Body of pancreas (tissue), 4 donors: ENCODE data around the gene ARHGAP20. TPM values are rescaled to one million over a fixed set of nuclear protein-coding genes. Genes with fewer than 3 reads are reported as not detected.

Experiments
- ATAC-seq: fragments of 150-250 bp; one replicate; pipeline ENCODE4 v1.9.1; 2016
- DNase-seq, 4 donors: peaks; one replicate each; pipeline ENCODE4 v3.0.0-alpha.2; 2019
- H3K27ac ChIP-seq, 4 donors: fragments of 200-600 bp; sonication (generic); 1 replicate in 3 of 4; 2 replicates in 1 of 4; pipeline versions ENCODE4 v1.5.1 to v1.6.1; 2016 to 2019; ENCODE audit warnings: mild to moderate bottlenecking in 1 of 4, mixed read lengths in 1 of 4, moderate library complexity in 1 of 4
- H3K27me3 ChIP-seq, 2 donors: fragments of 200-600 bp; sonication (generic); one replicate each; pipeline ENCODE4 v1.6.0; 2016; ENCODE audit warnings: mild to moderate bottlenecking in 1 of 2
- H3K36me3 ChIP-seq, 2 donors: fragments of 200-600 bp; sonication (generic); replicated peaks in 1 of 2; 2 replicates each; pipeline ENCODE4 v1.5.1; 2016; ENCODE audit warnings: low read depth in 2 of 2; ENCODE audit not compliant: insufficient read depth in 1 of 2
- H3K4me1 ChIP-seq: fragments of 200-600 bp; sonication (generic); one replicate; pipeline ENCODE4 v1.6.0; 2016
- H3K4me3 ChIP-seq, 2 donors: fragments of 200-600 bp; sonication (generic); 1 replicate in 1 of 2; 2 replicates in 1 of 2; pipeline ENCODE4 v1.5.1; 2016 to 2019
- H3K9me3 ChIP-seq, 3 donors: fragments of 200-600 bp; sonication (generic); 1 replicate in 2 of 3; 2 replicates in 1 of 3; pipeline ENCODE4 v1.5.1; 2016
- POLR2A ChIP-seq, 3 donors: fragments of 450-650 bp; IDR thresholded peaks; one replicate each; pipeline ENCODE4 v1.6.1; 2016; ENCODE audit warnings: antibody characterized with exemption in 3 of 3, mild to moderate bottlenecking in 2 of 3
- WGBS, 2 donors: methylation state at CpG; one replicate each; pipeline ENCODE4 v1.1.5; 2017; 5-methylcytosine and 5-hydroxymethylcytosine counted together
- intact Hi-C: fragments of 100-400 bp; cut with DNase I; formaldehyde crosslinking; loops from one replicate; pipeline ENCODE4 v1.15.1; 2023
- total RNA-seq, 2 donors: library from RNA; depleted of rRNA; stranded (reverse); fragments of >200 nt; gene quantifications; one replicate each; pipeline ENCODE4 v1.1.0, GENCODE V29; 2016
- TF ChIP-seq, protein P1 (sequence below), 7 experiments: fragments of 450-650 bp in 4 of 7; fragments of 200-600 bp in 3 of 7; sonication (generic) in 3 of 7; IDR thresholded peaks; one replicate each; pipeline ENCODE4 v1.5.1; 2016 to 2019; ENCODE audit warnings: antibody characterized with exemption in 7 of 7

Gene ARHGAP20
- total RNA-seq, 2 donors from 2014 or later, result 0.52 to 1.3 TPM

DNA sequence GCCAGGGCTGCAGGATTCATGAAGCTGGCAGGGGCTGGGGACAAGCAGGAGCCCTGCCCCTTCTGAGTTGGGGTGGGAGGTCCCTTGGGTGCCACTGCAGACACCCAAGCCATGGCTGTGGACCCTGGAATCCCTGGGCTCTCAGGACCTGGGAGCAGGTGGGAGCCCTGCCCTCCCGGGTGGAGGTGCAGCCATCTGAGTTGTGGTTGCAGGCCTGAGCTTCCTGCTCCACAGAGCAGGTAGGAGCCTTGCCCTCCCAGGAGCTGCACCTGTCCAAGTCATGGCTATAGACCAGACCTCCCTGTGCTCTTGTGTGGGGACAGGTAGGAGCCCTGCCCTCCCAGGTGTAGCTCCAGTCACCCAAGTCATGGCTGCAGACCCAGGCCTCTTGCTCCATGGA is 113.5 kb downstream of the ARHGAP20 start:
- Histone ChIP-seq H3K36me3 (no peaks in the 10 kb centered on the region), H3K27me3 (no peaks in the 10 kb centered on the region), H3K4me3 (no peak overlapping the region), H3K4me1 (no peaks in the 10 kb centered on the region), H3K27ac (no peak overlapping the region), H3K9me3 (no peaks in the 10 kb centered on the region)
- DNase-seq (no peak), ATAC-seq (no peak)
- 38% methylated on average over 1 of the region's 1 CpG; no CpG with 5 or more reads in 1 of the 2 donors for WGBS, 2 donors
- intact Hi-C loops, result no loop called here
- TF ChIP-seq, protein P1, sequence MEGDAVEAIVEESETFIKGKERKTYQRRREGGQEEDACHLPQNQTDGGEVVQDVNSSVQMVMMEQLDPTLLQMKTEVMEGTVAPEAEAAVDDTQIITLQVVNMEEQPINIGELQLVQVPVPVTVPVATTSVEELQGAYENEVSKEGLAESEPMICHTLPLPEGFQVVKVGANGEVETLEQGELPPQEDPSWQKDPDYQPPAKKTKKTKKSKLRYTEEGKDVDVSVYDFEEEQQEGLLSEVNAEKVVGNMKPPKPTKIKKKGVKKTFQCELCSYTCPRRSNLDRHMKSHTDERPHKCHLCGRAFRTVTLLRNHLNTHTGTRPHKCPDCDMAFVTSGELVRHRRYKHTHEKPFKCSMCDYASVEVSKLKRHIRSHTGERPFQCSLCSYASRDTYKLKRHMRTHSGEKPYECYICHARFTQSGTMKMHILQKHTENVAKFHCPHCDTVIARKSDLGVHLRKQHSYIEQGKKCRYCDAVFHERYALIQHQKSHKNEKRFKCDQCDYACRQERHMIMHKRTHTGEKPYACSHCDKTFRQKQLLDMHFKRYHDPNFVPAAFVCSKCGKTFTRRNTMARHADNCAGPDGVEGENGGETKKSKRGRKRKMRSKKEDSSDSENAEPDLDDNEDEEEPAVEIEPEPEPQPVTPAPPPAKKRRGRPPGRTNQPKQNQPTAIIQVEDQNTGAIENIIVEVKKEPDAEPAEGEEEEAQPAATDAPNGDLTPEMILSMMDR (IDR thresholded peaks at IDR 0.05), result no peak
- TF ChIP-seq POLR2A (IDR thresholded peaks at IDR 0.05), result no peak

DNA sequence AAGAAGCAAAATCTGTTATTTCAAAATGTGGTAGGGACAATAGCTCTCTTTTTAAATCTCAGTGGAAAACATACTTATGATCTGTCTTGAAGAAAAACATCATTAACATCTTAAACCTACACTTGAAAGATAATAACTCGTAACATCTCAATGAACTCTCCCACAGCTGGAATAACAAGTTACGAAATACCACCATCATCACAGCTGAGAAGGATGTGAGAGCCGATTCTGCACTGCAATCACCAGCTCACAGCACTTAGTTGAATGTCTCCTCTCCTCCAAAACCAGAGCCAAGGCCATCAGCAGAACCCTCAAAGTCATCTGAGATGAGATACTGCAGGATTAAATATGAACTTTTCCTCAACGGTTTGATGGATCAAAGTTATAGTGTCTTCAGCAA is 124.3 kb downstream of the ARHGAP20 start:
- H3K9me3 ChIP-seq, result no peaks in the 10 kb centered on the region
- intact Hi-C loops, result no loop called here
- H3K4me1 ChIP-seq, result no peaks in the 10 kb centered on the region
- no peaks in the 10 kb centered on the region for H3K36me3 ChIP-seq
- no peaks in the 10 kb centered on the region for H3K27me3 ChIP-seq
- no peak overlapping the region for H3K4me3 ChIP-seq
- DNase-seq (no peak), ATAC-seq (no peak)
- no peak overlapping the region for H3K27ac ChIP-seq
- TF ChIP-seq, protein P1 (IDR thresholded peaks at IDR 0.05), result no peak
- TF ChIP-seq POLR2A (IDR thresholded peaks at IDR 0.05), result no peak
- 50 to 67% methylated on average over 4 of the region's 4 CpGs for WGBS, 2 donors

DNA sequence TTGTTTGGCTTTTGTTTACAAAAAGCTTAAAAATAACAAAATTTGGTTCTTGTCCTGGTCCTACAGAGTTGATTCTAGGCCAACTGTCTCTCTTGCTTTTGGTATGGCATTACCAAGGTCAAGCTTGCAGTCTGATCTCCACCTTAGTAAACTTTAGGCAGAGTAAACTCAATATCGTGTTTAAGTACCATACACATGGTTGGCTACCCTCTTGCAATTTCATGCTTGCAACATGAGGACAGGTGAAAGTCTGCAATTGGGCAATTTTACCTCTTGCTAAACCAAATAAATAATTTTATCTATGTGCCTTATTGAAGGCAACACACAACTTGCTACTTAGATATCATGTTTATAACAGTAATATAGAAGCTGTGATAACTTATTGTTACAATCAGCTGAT is 125.1 kb downstream of the ARHGAP20 start:
- no peak for ATAC-seq
- no peaks in the 10 kb centered on the region for H3K36me3 ChIP-seq
- no peak overlapping the region for H3K27ac ChIP-seq
- no peak for DNase-seq
- H3K4me3 ChIP-seq, result no peak overlapping the region
- intact Hi-C loops, result no loop called here
- no peaks in the 10 kb centered on the region for H3K9me3 ChIP-seq
- 52 to 66% methylated on average over 1 of the region's 1 CpG for WGBS, 2 donors
- no peaks in the 10 kb centered on the region for H3K27me3 ChIP-seq
- no peaks in the 10 kb centered on the region for H3K4me1 ChIP-seq
- TF ChIP-seq, protein P1 (IDR thresholded peaks at IDR 0.05), result no peak
- no peak for TF ChIP-seq POLR2A (IDR thresholded peaks at IDR 0.05)

DNA sequence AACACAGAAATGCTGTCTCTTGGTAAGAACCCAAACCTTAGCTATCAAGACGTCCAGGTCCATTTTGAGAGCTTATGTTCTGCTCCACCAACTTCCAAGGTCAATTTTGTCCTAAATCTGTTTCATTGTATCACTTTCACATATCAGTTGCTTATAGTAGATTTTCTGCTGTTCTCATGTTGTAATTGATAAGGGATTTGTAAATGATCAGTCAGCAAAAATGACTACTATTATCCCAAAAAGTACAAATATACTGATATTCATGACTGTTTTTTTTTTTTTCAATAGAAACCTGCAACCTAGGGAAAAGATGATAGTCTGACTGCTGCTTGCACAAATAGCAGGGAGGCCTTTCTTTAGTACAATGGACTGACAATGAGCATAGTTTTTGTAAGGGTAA is 128.1 kb downstream of the ARHGAP20 start:
- intact Hi-C loops, result no loop called here
- no peak for TF ChIP-seq POLR2A (IDR thresholded peaks at IDR 0.05)
- TF ChIP-seq, protein P1 (IDR thresholded peaks at IDR 0.05), result no peak
- no peak for ATAC-seq

DNA sequence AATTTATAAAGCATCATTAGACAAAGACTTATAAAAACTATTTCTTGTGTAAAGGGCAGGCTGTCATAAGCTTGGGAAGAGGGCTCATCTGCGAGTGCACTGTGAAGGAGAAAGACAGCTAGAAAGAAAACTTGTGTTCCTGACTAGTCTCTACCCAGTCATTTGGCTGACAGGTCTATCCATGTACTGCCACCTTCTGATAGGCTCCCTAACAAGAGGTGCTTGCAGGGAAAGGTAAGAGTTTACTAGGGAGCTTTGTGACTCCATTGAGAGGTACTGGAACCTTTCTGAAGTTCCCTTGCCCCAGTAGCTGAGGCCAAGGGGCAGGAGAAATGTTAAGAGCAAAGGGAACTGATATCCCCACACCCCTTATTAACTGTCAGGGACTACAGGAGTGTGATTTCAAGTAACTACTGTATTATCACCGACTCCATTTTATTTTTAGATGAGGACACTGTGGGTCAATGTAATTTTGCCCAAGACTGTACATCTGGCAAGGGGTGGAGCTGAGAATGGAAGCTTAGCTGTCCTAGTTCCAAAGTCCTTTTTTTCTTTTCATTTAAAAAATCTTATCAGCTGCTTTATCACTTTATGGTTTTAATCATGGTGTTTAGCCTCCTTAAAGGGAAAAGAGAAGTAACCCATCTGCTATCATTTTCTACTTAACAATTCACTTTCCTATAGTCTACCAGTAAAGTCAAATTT is 129.4 kb downstream of the ARHGAP20 start:
- WGBS, 2 donors, result 57 to 66% methylated on average over 2 of the region's 2 CpGs
- TF ChIP-seq, protein P1 (IDR thresholded peaks at IDR 0.05), result no peak
- TF ChIP-seq POLR2A (IDR thresholded peaks at IDR 0.05), result no peak

More for the DNA sequence above, 128.1 kb downstream of the ARHGAP20 start:
- Histone ChIP-seq H3K27ac (no peak overlapping the region), H3K27me3 (no peaks in the 10 kb centered on the region), H3K4me3 (no peak overlapping the region), H3K9me3 (no peaks in the 10 kb centered on the region), H3K36me3 (no peaks in the 10 kb centered on the region), H3K4me1 (no peaks in the 10 kb centered on the region)
- WGBS, 2 donors, result 52 to 67% methylated on average over 1 of the region's 1 CpG
- DNase-seq, result no peak

More for the DNA sequence above, 129.4 kb downstream of the ARHGAP20 start:
- Histone ChIP-seq H3K4me3 (no peak overlapping the region), H3K4me1 (no peaks in the 10 kb centered on the region), H3K27ac (no peak overlapping the region), H3K27me3 (no peaks in the 10 kb centered on the region), H3K36me3 (no peaks in the 10 kb centered on the region), H3K9me3 (no peaks in the 10 kb centered on the region)
- intact Hi-C loops, result no loop called here
- no peak for ATAC-seq
- no peak for DNase-seq
